Ishikawa (cell line): ENCODE measurements around the gene ZNF32.

Experiments used
- CEBPB ChIP-seq: IDR thresholded peaks from 2 replicates; pipeline ENCODE4 v1.6.1; 2012
- EP300 ChIP-seq: IDR thresholded peaks from 2 replicates; pipeline ENCODE4 v1.6.1; 2012; ENCODE audit warnings: borderline replicate concordance
- MAX ChIP-seq: IDR thresholded peaks from 2 replicates; pipeline ENCODE4 v1.6.1; 2012
- USF1 ChIP-seq: IDR thresholded peaks from 2 replicates; pipeline ENCODE4 v1.6.1; 2012

- TF ChIP-seq EP300, result no peak
- TF ChIP-seq USF1, result no peak
- TF ChIP-seq MAX, result no peak
- no peak for TF ChIP-seq CEBPB
These were observed at the start of gene ZNF32 for GRCh38 chr10:43648398-43649184.
